NCI-H1417 treated with DMSO at 0.1 percent for 48 hours (cell line): Measurements from ENCODE around the gene ADPRS.

Experiments
- DNase-seq: peaks from one replicate; lab custom pipeline; 2025; lab: John Stamatoyannopoulos, UW

Gene ADPRS

GRCh38 chr1:36133484-36133883 lies 44.8 kb downstream of the ADPRS start:
- DNase-seq = no peak

- DNase-seq = no peak
Observed at GRCh38 chr1:36134031-36134430, 45.3 kb downstream of the ADPRS start.

- DNase-seq = no peak
Observed at GRCh38 chr1:36134505-36135329, 46.0 kb downstream of the ADPRS start.

GRCh38 chr1:36135330-36135667 lies 46.6 kb downstream of the ADPRS start:
- DNase-seq = no peak

- no peak for DNase-seq
Observed at GRCh38 chr1:36135796-36136195, 47.1 kb downstream of the ADPRS start.

GRCh38 chr1:36136535-36136934 lies 47.8 kb downstream of the ADPRS start:
- no peak for DNase-seq

GRCh38 chr1:36137226-36137625 lies 48.5 kb downstream of the ADPRS start:
- DNase-seq = no peak

- DNase-seq = no peak
Observed at GRCh38 chr1:36137776-36138175, 49.1 kb downstream of the ADPRS start.

- DNase-seq = no peak
Observed at GRCh38 chr1:36139521-36139920, 50.8 kb downstream of the ADPRS start.

GRCh38 chr1:36142121-36142520 lies 53.4 kb downstream of the ADPRS start:
- no peak for DNase-seq

- no peak for DNase-seq
Observed at GRCh38 chr1:36143424-36143823, 54.7 kb downstream of the ADPRS start.
